Trophoblast cell (in vitro differentiated cells and primary cell): ENCODE measurements around the gene FCGR2B.
"Not testable (repeated sequence)": the region's sequence is repeated elsewhere in the genome, so short reads cannot be mapped to it uniquely, and the experiment has no call there.

Source experiments
- DNase-seq, 2 donors: peaks; one replicate each; pipeline ENCODE4 v3.0.0-alpha.2; 2016
- H2AFZ ChIP-seq: 2 replicates; pipeline ENCODE4 v1.6.1; 2013; ENCODE audit warnings: low read length, moderate library complexity, mild to moderate bottlenecking; ENCODE audit not compliant: insufficient read depth, poor library complexity
- H2AK5ac ChIP-seq: 2 replicates; pipeline ENCODE4 v1.6.1; 2013; ENCODE audit warnings: mild to moderate bottlenecking, low read length
- H2BK120ac ChIP-seq: 2 replicates; pipeline ENCODE4 v1.6.1; 2013; ENCODE audit warnings: low read length, mild to moderate bottlenecking, moderate library complexity; ENCODE audit not compliant: insufficient read depth, poor library complexity
- H2BK12ac ChIP-seq: 2 replicates; pipeline ENCODE4 v1.6.1; 2013; ENCODE audit warnings: mild to moderate bottlenecking, low read length, moderate library complexity
- H2BK5ac ChIP-seq: 2 replicates; pipeline ENCODE4 v1.6.1; 2013; ENCODE audit warnings: low read length, low read depth, moderate library complexity, mild to moderate bottlenecking; ENCODE audit not compliant: poor library complexity
- H3K14ac ChIP-seq: 2 replicates; pipeline ENCODE4 v1.6.1; 2013; ENCODE audit warnings: mild to moderate bottlenecking, low read length
- H3K18ac ChIP-seq: 2 replicates; pipeline ENCODE4 v1.6.1; 2013; ENCODE audit warnings: mild to moderate bottlenecking, low read length
- H3K23ac ChIP-seq: 2 replicates; pipeline ENCODE4 v1.6.1; 2013; ENCODE audit warnings: low read length
- H3K27ac ChIP-seq: 2 replicates; pipeline ENCODE4 v1.5.1; 2013; ENCODE audit warnings: low read depth, mild to moderate bottlenecking, inconsistent platforms, low read length, moderate library complexity
- H3K27me3 ChIP-seq: 2 replicates; pipeline ENCODE4 v1.6.1; 2013; ENCODE audit warnings: inconsistent platforms, mild to moderate bottlenecking, low read length, moderate library complexity; ENCODE audit not compliant: insufficient read depth
- H3K36me3 ChIP-seq, 2 experiments: 1 replicate in 1 of 2; 2 replicates in 1 of 2; pipeline ENCODE4 v1.6.1; 2013; ENCODE audit warnings: low read length in 2 of 2, mild to moderate bottlenecking in 2 of 2, moderate library complexity in 1 of 2; ENCODE audit not compliant: insufficient read depth in 2 of 2, control insufficient read depth in 1 of 2
- H3K4ac ChIP-seq: 2 replicates; pipeline ENCODE4 v1.6.1; 2013; ENCODE audit warnings: low read depth, mild to moderate bottlenecking, low read length, moderate library complexity
- H3K4me1 ChIP-seq, 2 experiments: 1 replicate in 1 of 2; 2 replicates in 1 of 2; pipeline ENCODE4 v1.6.1; 2013; ENCODE audit warnings: low read length in 2 of 2, mild to moderate bottlenecking in 2 of 2, moderate library complexity in 1 of 2; ENCODE audit not compliant: insufficient read depth in 2 of 2, control insufficient read depth in 1 of 2
- H3K4me2 ChIP-seq: 2 replicates; pipeline ENCODE4 v1.6.1; 2013; ENCODE audit warnings: inconsistent platforms, mild to moderate bottlenecking, low read length, moderate library complexity
- H3K4me3 ChIP-seq: 2 replicates; pipeline ENCODE4 v1.5.1; 2013; ENCODE audit warnings: mild to moderate bottlenecking, low read depth, low read length, inconsistent platforms
- H3K79me1 ChIP-seq: one replicate; pipeline ENCODE4 v1.6.1; 2013; ENCODE audit warnings: low read length
- H3K79me2 ChIP-seq: 2 replicates; pipeline ENCODE4 v1.6.1; 2013; ENCODE audit warnings: low read length, mild to moderate bottlenecking; ENCODE audit not compliant: control insufficient read depth, insufficient read depth, poor library complexity
- H3K9ac ChIP-seq: 2 replicates; pipeline ENCODE4 v1.6.1; 2013; ENCODE audit warnings: mild to moderate bottlenecking, low read length
- H3K9me3 ChIP-seq: 2 replicates; pipeline ENCODE4 v1.6.1; 2013; ENCODE audit warnings: low read depth, mild to moderate bottlenecking, control low read depth, inconsistent platforms, low read length; ENCODE audit not compliant: insufficient read depth
- H4K12ac ChIP-seq: 2 replicates; pipeline ENCODE4 v1.6.1; 2013; ENCODE audit warnings: low read depth, mild to moderate bottlenecking, low read length, moderate library complexity
- H4K8ac ChIP-seq: 2 replicates; pipeline ENCODE4 v1.6.1; 2013; ENCODE audit warnings: low read depth, mild to moderate bottlenecking, low read length, moderate library complexity
- H4K91ac ChIP-seq: one replicate; pipeline ENCODE4 v1.6.1; 2013; ENCODE audit warnings: low read depth, mild to moderate bottlenecking, low read length, moderate library complexity
- WGBS: extraction: QIAGEN DNeasy Blood & Tissue Kit; methylation state at CpG from one replicate; pipeline ENCODE4 v1.1.7; 2013; ENCODE audit warnings: missing lambda C conversion rate; ENCODE audit not compliant: insufficient read length, insufficient coverage; ENCODE audit errors: extremely low coverage; 5-methylcytosine and 5-hydroxymethylcytosine counted together

FCGR2B gene

DNA sequence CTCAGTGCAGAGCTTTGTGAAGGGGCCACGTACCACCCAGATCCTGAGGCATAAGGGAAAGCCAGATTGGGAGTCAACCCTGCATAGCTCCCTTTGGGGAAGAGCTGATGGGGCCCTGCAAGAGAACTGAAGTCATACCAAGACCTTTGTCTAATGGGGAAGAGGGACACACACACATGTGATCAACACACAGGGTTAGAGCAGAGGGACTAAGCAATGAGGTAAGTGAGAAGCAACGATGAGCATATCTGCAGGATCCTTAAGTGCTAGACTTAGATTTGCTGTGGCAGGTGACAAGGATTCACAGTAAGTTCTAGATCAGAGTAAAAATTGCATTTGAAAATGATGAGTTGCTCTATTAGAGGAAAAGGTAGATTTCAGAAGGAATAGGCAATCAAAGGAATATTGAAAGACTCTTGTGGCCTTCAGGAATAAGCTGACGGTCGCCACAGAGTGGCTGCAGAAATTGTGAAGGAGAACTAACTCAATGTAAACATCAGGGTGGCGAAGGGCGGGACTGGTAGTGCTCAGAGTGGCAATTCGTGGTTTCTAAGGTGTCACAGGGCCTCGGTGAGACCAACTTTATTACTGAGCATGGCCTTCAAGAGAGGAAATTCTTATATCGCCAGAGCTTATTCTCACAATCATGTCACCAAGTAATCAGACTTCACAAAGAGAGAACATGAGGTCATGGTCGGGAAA is 36.3 kb upstream of the FCGR2B start:
- not testable (repeated sequence) for H3K36me3 ChIP-seq, H3K27ac ChIP-seq, H4K8ac ChIP-seq, H3K14ac ChIP-seq, H2BK120ac ChIP-seq, H2BK12ac ChIP-seq, H4K91ac ChIP-seq, H3K4ac ChIP-seq, H3K4me3 ChIP-seq, H3K18ac ChIP-seq, H2AFZ ChIP-seq, H2AK5ac ChIP-seq, H3K4me1 ChIP-seq, H3K79me2 ChIP-seq, H3K9ac ChIP-seq, H3K79me1 ChIP-seq, H3K9me3 ChIP-seq, H3K4me2 ChIP-seq, H3K23ac ChIP-seq, H3K27me3 ChIP-seq, H4K12ac ChIP-seq, H2BK5ac ChIP-seq, DNase-seq
- WGBS = no CpG with 5 or more reads among the region's 10 CpGs

DNA sequence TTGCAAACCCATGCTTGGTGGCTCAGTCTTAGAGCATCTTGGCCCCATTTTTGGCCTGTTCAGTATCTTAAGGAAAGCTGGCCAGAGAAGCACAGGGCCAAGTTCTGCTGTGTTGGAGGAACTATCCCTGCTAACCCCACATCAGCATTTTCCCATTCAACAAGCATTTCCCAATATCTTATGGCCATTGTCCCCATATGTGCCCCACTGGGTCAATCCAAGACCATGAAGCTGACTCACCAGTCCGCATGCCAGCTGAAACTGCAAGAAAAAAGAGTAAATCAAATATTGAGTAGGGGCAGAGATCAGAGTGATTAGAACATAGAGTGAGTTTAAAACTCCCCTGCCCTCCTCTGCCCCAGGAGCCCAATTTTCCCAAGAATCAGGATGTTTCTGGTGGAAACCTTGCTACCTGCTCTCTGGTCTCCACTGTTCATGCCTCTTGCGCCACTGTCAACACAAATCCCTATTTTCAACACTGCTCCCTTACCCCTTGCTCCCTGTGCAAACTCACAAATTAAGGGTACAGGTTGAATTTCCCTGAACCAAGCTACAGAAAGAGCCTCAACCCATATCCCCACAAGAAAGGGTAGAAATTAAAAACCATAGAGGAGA is 32.7 kb upstream of the FCGR2B start:
- not testable (repeated sequence) for H3K18ac ChIP-seq, H3K9ac ChIP-seq, H2AK5ac ChIP-seq, H3K4me1 ChIP-seq, H2BK120ac ChIP-seq, H3K36me3 ChIP-seq, H2BK5ac ChIP-seq, H3K79me2 ChIP-seq, H3K27me3 ChIP-seq, H3K4ac ChIP-seq, H3K27ac ChIP-seq, H3K23ac ChIP-seq, H3K4me3 ChIP-seq, DNase-seq, H4K12ac ChIP-seq, H2AFZ ChIP-seq, H4K91ac ChIP-seq, H3K14ac ChIP-seq, H3K4me2 ChIP-seq, H2BK12ac ChIP-seq, H3K79me1 ChIP-seq, H3K9me3 ChIP-seq, H4K8ac ChIP-seq
- no CpG with 5 or more reads among the region's 2 CpGs for WGBS

DNA sequence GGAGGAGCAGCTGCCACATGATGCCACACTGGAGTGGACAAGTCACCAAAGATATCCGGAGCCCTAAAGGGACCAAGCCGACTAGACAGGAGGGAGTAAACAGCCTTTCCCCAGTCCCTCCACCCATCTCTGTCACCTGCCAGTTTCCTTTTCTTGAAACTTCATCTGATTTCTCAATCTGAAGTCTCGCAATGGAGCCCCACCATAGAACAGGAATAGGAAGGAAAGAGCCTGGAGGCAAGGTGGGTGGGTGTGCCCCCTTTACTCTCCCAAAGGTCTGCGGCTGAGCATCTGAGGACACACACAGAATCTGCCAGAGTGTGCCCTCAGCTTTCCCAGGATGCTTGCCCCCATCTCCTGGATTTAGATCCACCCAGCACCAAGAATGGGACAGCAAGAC is 31.9 kb upstream of the FCGR2B start, which contains the start of gene FCGR3B:
Gene FCGR3B, minus strand, starts transcription at position 101 of the 400 bp plus-strand sequence. Its CDS starts 82 bp downstream, at position 19.
- no peak within 1 kb of the TSS for H3K23ac ChIP-seq
- H3K14ac ChIP-seq = no peak within 1 kb of the TSS
- H2AK5ac ChIP-seq = no peak within 1 kb of the TSS
- H4K8ac ChIP-seq = no peak within 1 kb of the TSS
- no peak within 1 kb of the TSS for H3K27ac ChIP-seq
- H3K27me3 ChIP-seq = no peaks in the 10 kb centered on the region
- H2BK12ac ChIP-seq = no peak within 1 kb of the TSS
- no peak for DNase-seq
- no peaks in the 10 kb centered on the region for H3K79me1 ChIP-seq
- WGBS = no CpG with 5 or more reads among the region's 4 CpGs
- H3K36me3 ChIP-seq = no peaks in the 10 kb centered on the region
- H2BK120ac ChIP-seq = no peak within 1 kb of the TSS
- no peak within 1 kb of the TSS for H3K9ac ChIP-seq
- H3K4me3 ChIP-seq = no peak within 1 kb of the TSS
- H3K9me3 ChIP-seq = no peaks in the 10 kb centered on the region
- no peak within 1 kb of the TSS for H3K4ac ChIP-seq
- H4K12ac ChIP-seq = no peak within 1 kb of the TSS
- H2BK5ac ChIP-seq = no peak within 1 kb of the TSS
- H3K79me2 ChIP-seq = no peaks in the 10 kb centered on the region
- no peak within 1 kb of the TSS for H3K18ac ChIP-seq
- H2AFZ ChIP-seq = no peak within 1 kb of the TSS
- no peaks in the 10 kb centered on the region for H3K4me1 ChIP-seq
- no peak within 1 kb of the TSS for H4K91ac ChIP-seq
- H3K4me2 ChIP-seq = no peak within 1 kb of the TSS

DNA sequence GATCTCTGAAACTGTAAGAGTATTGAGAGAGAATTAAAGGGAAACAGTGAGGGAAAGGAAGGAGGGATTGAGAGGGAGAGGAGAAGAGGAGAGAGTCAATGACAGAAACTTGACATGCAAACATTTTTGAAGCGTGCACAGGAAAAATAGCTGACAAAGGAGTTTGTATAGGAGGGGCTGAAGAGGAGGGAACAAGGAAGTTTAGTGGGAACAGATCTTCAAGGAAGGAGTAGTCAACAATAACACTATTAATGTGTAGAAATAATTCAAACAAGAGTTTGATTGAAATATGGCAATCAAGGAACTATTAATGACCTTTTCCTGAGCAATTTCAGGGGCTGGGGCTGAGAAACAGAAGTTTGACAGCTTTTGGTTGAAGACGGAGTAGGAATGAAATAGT is 27.9 kb upstream of the FCGR2B start:
- H2AFZ ChIP-seq, H3K4me1 ChIP-seq, H3K27ac ChIP-seq, H3K18ac ChIP-seq, H2BK120ac ChIP-seq, H3K4me2 ChIP-seq, H3K79me2 ChIP-seq, H4K12ac ChIP-seq, H3K9me3 ChIP-seq, H3K4me3 ChIP-seq, H3K27me3 ChIP-seq, H3K14ac ChIP-seq, H3K23ac ChIP-seq, H2BK12ac ChIP-seq, H4K91ac ChIP-seq, DNase-seq, H2BK5ac ChIP-seq, H3K36me3 ChIP-seq, H2AK5ac ChIP-seq, H3K9ac ChIP-seq, H3K79me1 ChIP-seq, H4K8ac ChIP-seq, H3K4ac ChIP-seq: not testable (repeated sequence)
- no CpG with 5 or more reads among the region's 2 CpGs for WGBS
